SK-N-MC (cell line): ENCODE results near the gene LMNA.
"Not testable (repeated sequence)": the region's sequence is repeated elsewhere in the genome, so short reads cannot be mapped to it uniquely, and the experiment has no call there.

Experiments used
- EZH2 ChIP-seq: fragments of 200-600 bp; sonication (generic); IDR thresholded peaks from one replicate; pipeline ENCODE4 v1.6.1; 2017; ENCODE audit warnings: antibody characterized with exemption
- POLR2AphosphoS5 ChIP-seq: IDR thresholded peaks from 2 replicates; pipeline ENCODE4 v1.6.1; 2012; ENCODE audit warnings: mild to moderate bottlenecking, low read depth, low read length, borderline replicate concordance

GRCh38 chr1:156121005-156121404, 6.5 kb downstream of the LMNA start:
- TF ChIP-seq EZH2, POLR2AphosphoS5: not testable (repeated sequence)
